NCI-H2171 treated with DMSO at 0.1 percent for 48 hours (cell line): Measurements from ENCODE around the gene IP6K3.

Experiments
- DNase-seq: peaks from one replicate; lab custom pipeline; 2025; lab: John Stamatoyannopoulos, UW

Gene IP6K3

DNA sequence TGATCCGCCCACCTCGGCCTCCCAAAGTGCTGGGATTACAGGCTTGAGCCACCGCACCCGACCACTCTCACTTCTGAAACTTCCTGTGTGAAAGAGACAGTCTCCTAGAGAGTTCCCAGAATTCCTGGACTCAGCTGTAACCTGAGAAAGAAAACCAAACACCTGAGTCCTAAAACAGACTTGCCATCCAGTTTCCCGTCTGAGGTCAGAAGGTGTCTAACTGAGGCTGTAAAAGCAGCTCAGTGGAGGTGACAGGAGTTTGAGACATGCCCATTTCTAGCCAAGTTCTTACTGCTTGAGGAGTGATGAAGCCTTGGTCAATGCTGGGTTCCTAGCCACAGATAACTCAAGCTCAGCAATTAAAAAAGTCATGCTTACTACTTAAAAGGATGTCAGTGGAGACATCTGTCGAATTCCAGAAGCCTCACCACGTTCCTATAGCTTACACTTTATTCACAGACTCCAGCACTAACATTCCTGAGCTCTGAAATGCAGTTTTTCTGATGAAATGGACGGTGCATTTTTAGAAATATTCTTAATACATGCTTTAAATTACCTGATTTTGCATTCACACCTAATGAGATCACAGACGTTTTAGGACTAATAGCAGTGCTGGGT lies 41.3 kb downstream of the IP6K3 start:
- DNase-seq: no peak

DNA sequence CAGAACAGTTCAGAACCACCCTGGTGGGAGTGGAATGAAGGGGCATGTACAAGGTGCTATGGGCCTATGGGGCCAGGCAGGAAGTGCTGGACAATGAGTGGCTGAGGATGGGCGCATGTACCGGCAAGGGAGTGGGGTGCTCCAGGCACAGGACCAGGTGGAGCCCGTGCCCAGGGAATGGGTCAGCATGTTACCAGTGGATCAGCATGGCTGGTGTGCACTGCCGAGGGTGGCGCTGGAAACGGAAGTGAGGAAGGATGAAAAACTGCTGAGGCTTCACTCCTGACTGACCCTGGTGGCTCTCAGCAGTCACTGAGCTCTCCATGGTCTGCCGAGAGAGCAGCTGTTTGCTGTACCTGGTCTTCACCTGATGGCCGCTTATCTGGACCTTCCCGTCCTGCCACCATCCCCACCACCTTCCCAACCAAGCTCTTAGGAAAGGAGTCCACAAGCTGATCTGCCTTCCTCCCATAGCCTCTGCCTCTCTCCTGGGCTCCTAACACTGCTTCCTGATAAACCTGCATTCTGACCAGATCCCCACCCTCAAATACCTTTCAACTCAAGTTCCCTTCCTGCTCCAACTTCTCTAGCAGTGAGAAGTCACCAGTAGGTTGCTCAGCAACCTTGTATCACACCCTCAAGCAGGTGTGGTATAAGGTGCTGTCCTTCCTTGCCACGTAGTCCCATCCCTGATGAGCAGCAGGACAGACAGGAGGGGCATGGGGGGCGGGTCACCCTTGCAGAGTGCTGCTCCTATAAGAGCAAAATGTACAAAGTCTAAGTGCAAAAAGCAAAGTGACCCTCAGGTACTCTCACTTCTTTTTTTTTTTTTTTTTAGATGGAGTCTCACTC lies 42.3 kb downstream of the IP6K3 start:
- no peak for DNase-seq

DNA sequence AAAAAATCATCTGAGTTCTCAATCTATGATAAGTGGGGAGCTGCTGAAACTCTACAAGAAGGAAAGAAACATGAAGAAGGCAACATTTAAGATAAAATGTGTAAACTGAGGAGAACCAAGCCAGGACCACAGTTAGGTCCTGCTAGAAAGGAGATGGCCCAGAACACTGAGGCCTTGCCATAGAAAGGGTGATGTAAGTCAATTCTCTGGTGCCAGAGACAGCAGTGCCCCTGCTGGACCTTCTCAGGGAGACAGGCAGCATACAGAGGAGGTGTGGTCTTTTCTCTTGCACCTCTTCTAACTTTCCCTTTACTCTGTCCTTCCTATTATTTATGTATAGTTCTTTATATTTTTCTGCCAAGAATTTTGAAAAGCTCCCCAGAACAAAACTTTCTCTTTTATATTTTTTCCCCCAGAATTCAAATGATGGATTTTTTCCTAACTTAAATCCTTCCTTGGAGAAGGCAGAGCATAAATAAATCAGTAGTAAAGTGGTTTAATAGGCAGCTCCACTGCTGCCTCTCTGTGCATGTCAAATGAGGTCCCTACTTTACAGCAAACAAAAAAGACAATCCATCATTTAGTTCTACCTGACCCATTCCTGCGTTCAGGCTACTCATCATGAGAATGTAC lies 44.2 kb downstream of the IP6K3 start:
- peak; percentile 12 for DNase-seq

DNA sequence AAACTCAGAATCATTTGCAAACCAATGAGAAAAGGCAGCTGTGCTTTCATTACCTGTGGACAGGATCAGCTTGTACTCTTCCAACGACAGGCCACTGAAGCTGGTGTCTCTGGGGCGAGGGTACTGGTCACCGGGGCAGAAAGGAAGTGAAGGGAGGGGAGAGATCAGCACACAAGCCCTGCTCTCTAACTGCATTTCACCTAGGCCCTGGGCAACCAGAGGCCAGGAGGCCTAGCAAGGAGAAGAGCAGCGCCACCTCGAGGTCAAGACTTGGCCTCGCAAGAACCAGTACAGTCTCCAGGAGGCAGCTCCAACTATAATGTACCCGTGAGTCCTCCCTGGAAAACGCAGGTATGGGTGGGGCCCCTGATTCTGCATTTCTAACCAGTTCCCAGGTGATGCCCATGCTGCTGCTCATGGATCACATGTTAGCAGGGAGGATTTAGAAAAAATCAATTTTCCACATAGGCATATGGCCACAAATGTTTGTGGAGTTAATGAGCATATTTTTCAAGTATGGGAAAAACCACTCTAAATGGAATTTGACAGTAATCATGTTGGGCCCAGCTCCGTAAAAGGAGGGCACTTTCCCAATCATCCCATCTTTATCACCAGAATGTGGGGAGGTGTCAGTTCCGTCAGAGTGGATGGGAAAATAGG lies 46.2 kb downstream of the IP6K3 start:
- DNase-seq: peak; percentile 36

DNA sequence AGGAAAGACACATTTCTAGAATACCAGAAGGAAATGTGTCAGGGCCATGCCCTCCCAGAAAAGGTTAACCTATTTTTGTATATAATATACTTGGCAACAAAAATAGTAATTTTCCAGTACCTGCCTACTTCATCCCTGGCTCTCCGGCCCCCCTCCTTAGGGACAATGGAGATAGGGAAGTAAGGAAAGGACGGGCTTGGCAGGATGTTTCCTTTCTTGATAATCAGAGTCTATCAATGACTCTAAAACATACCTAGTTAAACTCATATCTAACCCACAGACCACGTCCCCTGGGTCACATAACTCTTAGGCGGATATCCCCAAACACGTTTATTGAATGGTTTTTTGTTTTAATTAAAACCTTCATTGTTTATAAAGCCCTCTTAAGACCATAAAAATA lies 47.0 kb downstream of the IP6K3 start:
- no peak for DNase-seq

DNA sequence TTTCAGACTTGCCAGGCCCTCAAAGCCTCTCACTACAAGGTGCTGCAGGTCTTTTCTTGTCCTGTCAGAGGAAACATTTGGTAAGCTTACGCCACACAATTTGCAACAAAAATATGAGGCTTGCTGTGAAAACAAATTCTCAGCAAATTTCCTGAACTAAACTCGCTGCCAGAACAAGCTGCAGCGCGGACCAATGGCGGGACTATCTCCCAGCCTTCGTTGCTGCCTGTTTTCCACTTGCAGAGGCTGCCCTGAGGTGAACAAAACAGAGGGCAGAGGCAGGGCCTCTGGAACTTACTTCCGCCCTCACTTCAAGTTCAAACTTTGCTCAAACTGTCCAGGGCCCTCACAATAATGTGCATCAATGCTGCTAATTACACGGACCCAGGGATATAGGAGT lies 47.6 kb downstream of the IP6K3 start:
- DNase-seq: no peak

DNA sequence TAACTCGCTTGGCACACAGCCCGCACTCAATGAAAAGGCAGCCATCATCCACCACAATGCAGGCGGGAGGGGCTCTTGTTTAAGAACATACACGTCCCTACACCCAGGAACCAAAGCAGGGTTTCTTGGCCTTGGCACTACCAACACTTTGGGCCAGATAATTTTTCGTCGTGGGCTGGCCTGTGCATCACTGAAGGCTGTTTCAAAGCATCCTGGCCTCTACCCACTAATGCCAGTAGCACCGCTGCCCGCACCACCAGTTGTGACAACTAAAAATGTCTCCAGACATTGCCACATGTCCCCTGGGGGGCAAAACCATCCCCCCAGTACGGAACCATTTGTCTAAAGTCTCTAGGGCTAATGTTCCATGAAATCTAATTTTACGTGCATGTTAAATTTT lies 48.2 kb downstream of the IP6K3 start:
- no peak for DNase-seq

DNA sequence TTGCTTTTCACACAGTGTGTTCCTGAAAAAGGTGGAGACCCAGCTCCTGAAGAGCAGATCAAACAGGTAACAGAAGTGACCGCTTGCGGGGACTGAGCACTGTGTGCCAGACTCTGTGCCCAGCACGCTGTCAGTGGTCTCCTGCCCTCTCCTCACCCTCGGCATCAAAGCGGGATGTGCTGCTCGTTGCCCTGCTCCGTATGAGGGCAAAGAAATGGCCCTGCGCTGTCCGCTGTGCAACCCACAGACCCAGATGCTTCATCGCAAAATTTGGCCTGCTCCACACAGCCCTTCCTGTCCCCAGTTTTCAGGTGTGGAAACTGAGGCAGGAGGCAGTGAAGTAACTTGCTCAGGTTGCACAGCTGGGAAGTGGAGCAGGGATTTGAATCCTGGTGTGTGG lies 48.9 kb downstream of the IP6K3 start:
- DNase-seq: no peak

DNA sequence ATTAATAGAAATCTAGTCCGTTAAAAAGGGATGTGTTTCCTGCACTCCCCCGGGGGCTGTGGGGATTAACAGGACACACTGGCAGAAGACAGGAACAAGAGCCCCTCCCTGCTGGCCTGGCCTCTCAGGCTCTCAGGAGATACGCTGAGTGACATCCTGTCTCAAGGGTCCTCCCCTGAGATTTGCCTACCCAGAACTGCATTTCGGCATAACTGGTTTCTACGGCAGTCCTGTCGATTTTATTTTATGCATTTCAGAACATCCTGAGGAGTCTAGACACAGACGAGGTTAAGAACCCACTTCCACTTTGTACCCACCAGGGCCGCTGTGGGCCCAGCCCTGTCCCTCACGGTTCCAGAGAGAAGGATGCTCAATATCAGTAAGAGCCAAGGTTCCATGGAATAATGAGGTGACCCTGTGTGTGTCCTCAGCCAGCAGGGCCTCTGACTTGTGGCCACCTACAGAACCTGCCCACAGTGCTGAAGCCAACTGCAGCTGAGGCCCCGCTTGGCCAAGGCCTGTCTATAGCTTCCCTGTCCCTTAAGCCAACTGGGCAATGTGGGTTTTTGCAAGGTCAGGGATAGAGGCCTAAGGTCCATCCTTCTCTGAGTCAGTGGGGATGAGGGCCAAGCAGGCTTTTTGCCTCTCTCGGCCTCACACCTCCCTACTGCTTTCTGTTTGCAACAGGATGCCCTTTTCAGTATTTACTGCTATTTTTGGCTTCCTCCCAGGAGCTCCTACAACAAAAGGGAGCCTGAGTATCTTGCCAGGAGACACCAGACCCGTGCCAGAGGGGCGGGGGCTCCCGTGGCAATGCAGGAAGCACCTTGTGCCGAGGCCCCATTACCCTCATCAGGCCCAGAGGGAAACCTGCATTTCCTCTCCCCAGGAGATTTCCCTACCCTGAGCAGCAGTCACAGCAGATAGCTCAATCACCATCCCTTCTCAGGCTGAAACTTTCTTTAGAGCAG lies 49.9 kb downstream of the IP6K3 start:
- peak; percentile 25 for DNase-seq

DNA sequence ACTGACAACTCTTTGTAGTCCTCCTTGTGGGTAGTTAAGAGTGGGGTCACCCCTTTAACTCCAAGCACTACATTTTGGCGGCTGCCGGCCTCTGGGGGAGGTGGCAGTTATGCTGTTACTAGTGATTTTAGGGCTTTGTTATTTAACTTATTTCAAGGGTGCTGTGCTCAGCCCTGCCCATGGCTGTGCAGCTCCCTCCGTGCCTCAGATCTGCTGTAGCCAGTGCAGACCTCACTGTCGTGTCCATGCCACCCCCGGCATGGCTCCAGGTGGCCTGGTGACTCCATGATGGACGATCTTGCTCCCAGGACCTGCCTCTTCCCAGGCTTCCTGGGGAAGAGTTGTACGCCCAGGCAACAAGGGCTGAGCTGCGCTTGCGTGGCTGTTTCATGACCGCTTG lies 50.6 kb downstream of the IP6K3 start:
- DNase-seq: no peak

DNA sequence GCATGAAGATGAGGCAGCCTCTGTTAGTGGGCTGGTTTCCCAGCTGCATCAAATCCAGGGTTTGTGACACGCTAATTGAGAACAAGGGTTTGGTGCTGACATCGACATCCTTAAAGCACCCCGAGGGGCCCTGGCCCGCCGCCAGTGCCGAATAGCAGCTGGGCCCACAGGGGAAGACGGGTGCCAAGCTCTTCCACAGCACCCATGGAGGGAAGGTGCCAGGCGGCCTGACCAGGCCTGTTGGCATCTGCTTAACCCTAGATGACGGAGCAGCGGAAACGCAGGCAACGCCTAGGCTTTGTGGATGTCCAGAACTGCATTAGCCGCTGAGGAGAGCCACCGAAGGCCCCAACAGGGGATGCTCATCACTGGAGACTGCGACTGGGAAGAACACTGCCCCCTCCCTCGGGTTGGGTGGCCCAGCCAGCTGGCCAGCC lies 51.2 kb downstream of the IP6K3 start:
- no peak for DNase-seq

DNA sequence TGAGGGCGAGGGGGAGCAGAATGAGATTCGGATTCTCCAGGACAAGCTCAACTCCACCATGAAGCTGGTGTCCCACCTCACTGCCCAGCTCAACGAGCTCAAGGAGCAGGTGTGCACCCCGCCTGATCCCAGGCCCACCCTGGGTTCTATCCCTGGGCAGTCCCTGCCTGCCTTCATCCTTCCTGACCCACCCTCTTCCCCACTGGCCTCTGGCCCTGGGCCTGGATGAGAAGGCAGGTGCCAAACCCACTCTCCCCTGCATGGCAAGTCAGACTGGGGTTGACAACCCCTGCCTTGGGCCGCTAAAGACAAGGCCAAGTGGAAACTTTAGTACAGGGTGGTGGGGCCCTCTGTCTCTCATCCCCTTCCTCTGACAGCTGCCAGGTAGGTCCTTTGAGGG lies 51.7 kb downstream of the IP6K3 start:
- DNase-seq: no peak

DNA sequence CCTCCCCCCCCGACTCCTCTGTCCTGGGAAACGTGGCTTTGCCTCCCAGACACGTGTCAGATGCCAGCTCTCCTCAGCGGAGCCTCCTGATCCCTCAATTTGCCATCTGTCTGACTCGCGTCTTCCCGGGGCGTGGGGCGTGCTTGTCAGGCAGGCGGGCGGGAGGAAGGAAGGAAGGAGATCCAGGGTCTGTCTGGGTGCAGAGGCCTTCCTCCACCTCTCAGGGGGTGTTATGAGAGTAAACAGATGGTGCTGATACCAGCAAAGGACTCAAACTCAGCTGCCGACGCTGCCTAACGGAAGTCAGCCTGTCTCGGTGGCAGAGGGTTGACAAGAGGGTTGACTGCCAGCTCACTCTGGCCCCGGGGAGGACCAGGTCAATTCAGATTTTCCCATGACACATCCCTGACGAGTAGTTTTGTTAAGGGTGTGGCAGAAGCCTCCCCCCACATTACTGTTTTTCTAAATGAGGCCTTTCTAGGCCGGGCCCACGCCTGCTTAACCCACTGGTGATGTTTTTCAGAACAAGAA lies 52.2 kb downstream of the IP6K3 start:
- peak; percentile 98 for DNase-seq

DNA sequence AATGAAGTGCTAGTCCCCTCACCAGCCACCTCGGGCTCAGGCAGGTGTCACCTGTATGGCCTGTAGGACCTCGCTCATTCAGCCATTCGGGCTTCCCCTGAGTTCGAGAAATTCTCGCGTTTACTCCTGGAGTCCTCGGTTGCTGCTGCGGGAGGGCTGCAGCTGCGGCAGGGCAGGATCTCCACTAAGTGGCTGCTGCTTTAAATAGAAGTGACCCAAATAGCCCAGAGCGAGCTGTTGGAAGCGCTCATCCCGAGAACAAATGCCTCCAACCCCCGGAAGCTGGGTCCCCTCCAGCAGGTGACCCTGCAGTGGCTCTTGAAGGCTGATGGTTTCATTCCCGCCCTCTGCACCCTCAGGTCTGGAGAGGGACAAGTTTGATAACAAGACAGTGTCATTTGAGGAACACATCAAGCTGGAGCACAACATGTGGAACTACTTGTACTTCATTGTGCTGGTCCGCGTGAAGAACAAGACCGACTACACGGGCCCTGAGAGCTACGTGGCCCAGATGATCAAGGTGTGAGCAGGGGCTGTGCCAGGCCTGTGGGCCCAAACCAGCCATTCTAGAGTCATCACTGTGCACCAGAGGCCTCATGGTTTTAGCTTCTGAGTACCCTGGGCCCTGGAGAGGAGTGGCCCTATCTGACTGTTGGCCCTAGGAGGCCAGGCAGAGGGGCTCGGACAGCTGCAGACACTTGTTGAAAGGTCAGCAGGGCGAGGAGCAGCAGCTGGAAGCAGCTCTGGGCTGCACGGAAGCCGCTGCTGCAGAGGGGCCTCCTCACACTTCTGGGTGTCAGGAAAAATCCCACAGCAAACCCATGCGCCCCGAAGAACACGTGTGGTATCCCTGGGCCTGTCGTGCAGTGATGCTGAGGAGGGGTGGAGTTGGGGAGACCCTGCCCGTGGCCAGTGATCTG lies 53.3 kb downstream of the IP6K3 start:
- no peak for DNase-seq

DNA sequence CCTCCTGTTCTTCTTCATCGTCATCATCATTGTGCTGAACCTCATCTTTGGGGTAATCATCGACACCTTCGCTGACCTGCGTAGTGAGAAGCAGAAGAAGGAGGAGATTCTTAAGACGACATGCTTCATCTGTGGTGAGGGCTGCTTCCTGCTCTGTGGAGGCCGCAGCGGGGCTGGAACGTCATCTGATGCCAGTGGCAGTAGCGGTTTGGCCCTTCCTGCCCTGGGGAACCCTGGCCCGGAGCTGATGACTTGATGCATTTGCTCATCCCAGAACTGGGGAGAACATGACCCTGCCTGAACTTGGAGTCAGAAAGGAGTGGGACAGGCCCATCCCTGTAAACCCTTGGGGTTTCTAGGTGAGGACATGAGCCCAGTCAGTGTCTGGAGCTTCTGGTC lies 53.9 kb downstream of the IP6K3 start:
- DNase-seq: no peak

DNA sequence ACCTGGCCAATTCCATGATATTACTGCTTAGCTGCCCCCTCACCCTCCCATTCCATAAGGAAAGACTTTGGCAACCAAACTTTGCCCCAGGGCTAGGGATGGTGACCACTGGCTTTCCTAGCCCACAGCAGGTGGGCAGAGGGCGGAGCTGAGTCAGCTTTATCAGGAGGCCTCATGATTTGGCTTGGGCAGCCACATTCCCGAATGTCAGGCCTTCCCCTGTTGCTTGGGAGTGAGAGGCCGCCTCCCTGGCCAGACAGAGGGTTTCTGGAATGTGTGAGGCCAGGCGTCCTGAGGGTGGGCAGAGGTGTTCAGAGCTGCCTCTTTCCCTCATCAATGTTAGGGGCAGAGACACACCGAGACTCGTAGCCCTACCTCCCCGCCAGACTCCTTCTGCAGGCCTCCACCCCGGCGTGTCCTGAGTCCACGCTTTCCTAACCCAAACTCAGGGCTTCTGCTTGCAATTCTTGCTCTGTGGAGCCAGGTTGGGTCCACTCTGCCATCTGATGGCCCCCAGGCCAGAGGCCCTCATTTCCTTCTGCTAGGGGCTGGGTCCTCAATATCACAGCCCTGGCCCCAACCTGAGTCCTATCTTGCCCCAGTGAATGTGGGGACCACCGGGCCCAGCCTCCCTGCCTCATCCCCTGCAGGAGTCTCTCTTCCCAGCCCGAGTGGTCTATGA lies 54.5 kb downstream of the IP6K3 start:
- no peak for DNase-seq

DNA sequence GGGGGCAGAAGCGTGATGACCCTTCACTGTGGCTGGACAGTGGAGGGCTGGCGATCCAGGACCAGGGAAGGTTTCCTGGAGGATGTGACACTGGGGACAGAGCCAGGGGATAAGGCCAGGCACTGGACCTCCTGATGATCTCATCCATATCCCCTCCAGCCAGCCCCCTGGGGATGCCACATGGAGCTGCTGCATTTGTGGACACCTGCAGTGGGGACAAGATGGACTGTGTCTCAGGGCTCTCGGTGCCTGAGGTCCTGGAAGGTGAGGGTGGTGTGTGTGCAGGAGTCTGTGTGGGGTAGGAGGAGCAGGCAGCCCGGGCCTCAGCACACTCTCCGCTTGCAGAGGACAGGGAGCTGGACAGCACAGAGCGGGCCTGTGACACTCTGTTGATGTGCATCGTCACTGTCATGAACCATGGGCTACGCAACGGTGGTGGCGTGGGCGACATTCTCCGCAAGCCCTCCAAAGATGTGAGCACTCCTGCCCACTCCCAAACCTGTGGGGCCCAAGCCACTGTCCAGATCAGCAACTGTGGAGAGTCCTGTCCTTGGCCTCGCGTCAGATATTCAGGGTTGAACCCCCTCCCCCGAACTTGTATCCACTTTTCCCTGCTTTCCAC lies 55.1 kb downstream of the IP6K3 start:
- DNase-seq: no peak

DNA sequence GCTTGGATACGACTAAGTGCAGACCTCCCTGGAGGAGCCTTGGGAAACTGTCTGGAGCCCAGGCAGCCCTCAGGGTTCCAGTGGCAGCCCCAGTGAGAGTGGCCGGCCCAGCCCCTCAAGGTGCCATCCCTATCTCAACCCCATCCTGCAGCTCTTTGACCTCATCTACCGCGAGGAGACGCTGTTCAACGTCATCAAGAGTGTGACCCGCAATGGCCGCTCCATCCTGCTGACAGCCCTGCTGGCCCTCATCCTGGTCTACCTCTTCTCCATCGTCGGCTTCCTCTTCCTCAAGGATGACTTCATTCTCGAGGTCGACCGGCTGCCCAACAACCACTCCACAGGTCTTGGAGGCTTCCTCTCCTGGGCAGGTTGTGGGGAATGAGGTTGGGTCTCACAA lies 55.9 kb downstream of the IP6K3 start:
- no peak for DNase-seq

DNA sequence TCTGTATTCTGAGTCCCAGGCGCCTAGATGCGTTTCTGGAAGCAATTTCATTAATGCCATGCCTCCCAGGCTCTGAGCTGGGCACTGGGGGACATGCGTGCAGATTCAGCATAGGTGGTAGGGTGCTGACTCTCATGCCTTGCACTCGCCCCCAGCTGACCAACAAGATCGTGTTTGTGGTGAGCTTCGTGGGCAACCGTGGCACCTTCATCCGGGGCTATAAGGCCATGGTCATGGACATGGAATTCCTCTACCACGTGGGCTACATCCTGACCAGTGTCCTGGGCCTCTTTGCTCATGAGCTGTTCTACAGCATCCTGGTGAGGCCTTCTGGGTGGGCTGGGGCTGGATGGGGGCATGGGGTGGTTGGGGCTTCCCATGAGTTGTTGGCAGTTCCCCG lies 56.8 kb downstream of the IP6K3 start:
- DNase-seq: no peak
